HepG2 (cell line): Measurements from ENCODE around the gene LDAF1. TPM values are rescaled to one million over a fixed set of nuclear protein-coding genes. Genes with fewer than 3 reads are reported as not detected.

Experiments
- ATAC-seq: fragments of 200-7000 bp; cut with Tn5 transposase; 3 replicates; pipeline ENCODE4 v1.9.1; 2020; ENCODE audit warnings: mild to moderate bottlenecking, moderate library complexity
- BruUV-seq: library from RNA; stranded (reverse); fragments of 400-500 nt; replicated peaks from 2 replicates; lab custom pipeline; 2021; lab: Mats Ljungman, UMichigan
- CTCF ChIA-PET: fragments of 300-600 bp; formaldehyde crosslinking; extraction: SDS; loops from one replicate; lab custom pipeline; 2021; ENCODE audit warnings: low total read pairs, inconsistent platforms, low intra/inter-chr PET ratio; lab: Yijun Ruan, JAX
- POLR2A ChIA-PET: fragments of 350-600 bp; sonication (Branson Sonifier 250); formaldehyde crosslinking; loops from one replicate; lab custom pipeline; 2020; ENCODE audit warnings: antibody characterized with exemption, inconsistent platforms; lab: Yijun Ruan, JAX
- DNase-seq: peaks from one replicate; pipeline ENCODE4 v3.0.0-alpha.2; 2015; ENCODE audit warnings: low spot score
- FAIRE-seq: peaks from 3 replicates; lab custom pipeline; 2011; peaks lifted over from hg19 to GRCh38; lab: Jason Lieb, UNC
- H2AFZ ChIP-seq: one replicate; pipeline ENCODE4 v1.6.1; 2011; ENCODE audit warnings: low read length, inconsistent platforms
- H3K27ac ChIP-seq: fragments of 300-600 bp; 3 replicates; pipeline ENCODE4 v1.8.0; 2011; ENCODE audit warnings: mixed run types, mild to moderate bottlenecking, mixed read lengths, low read length, inconsistent platforms; ENCODE audit not compliant: insufficient read depth; ENCODE audit errors: extremely low read length
- H3K27me3 ChIP-seq, 2 experiments: fragments of 200-600 bp in 1 of 2; 2 replicates in 1 of 2; 3 replicates in 1 of 2; pipeline versions ENCODE4 v1.6.0 to v1.8.0; 2011; ENCODE audit warnings: low read length in 2 of 2, mild to moderate bottlenecking in 2 of 2, moderate library complexity in 2 of 2, inconsistent platforms in 1 of 2; ENCODE audit not compliant: insufficient read depth in 2 of 2, control insufficient read depth in 1 of 2
- H3K36me3 ChIP-seq, 2 experiments: fragments of 200-600 bp in 1 of 2; replicated peaks in 1 of 2; 2 replicates in 1 of 2; 3 replicates in 1 of 2; pipeline versions ENCODE4 v1.5.1 to v1.8.0; 2011; ENCODE audit warnings: low read length in 2 of 2, inconsistent platforms in 1 of 2; ENCODE audit not compliant: insufficient read depth in 2 of 2, control insufficient read depth in 1 of 2
- H3K4me1 ChIP-seq: 2 replicates; pipeline ENCODE4 v1.5.1; 2012; ENCODE audit warnings: low read length, inconsistent platforms; ENCODE audit not compliant: insufficient read depth
- H3K4me2 ChIP-seq: 2 replicates; pipeline ENCODE4 v1.6.0; 2011; ENCODE audit warnings: low read depth, low read length, inconsistent platforms
- H3K4me3 ChIP-seq, 3 experiments: fragments of 200-600 bp in 1 of 3; sonication (generic), shearing (Covaris generic) in 1 of 3; replicated peaks in 1 of 3; 2 replicates each; pipeline ENCODE4 v1.5.1; 2011 to 2016; ENCODE audit warnings: low read length in 3 of 3, inconsistent platforms in 2 of 3, low read depth in 2 of 3, mild to moderate bottlenecking in 2 of 3, control low read depth in 1 of 3, mixed read lengths in 1 of 3; ENCODE audit not compliant: insufficient read depth in 1 of 3
- H3K79me2 ChIP-seq: one replicate; pipeline ENCODE4 v1.6.1; 2011; ENCODE audit warnings: low read length, inconsistent platforms; ENCODE audit not compliant: insufficient read depth
- H3K9ac ChIP-seq: 2 replicates; pipeline ENCODE4 v1.6.0; 2011; ENCODE audit warnings: mild to moderate bottlenecking, low read depth, low read length, inconsistent platforms; ENCODE audit not compliant: insufficient read depth
- H3K9me3 ChIP-seq: 2 replicates; pipeline ENCODE4 v1.5.1; 2012; ENCODE audit warnings: mild to moderate bottlenecking, low read length
- H4K20me1 ChIP-seq: 2 replicates; pipeline ENCODE4 v1.6.0; 2011; ENCODE audit warnings: inconsistent platforms, mild to moderate bottlenecking, low read length, moderate library complexity; ENCODE audit not compliant: insufficient read depth
- CBX2 ChIP-seq, 2 experiments: fragments of 200-600 bp in 1 of 2; sonication (generic); formaldehyde crosslinking in 1 of 2; IDR thresholded peaks; 2 replicates each; pipeline versions ENCODE4 v1.7.0 to v1.8.1; 2018 to 2022; ENCODE audit warnings: low read depth in 2 of 2, low read length in 1 of 2, mild to moderate bottlenecking in 1 of 2, missing genetic modification reagents in 1 of 2
- CENPT ChIP-seq: sonication (generic); formaldehyde crosslinking; IDR thresholded peaks from 2 replicates; pipeline ENCODE4 v1.8.0; 2022; ENCODE audit warnings: low read depth, mild to moderate bottlenecking, moderate library complexity, missing genetic modification reagents
- EP300 ChIP-seq, 3 experiments: sonication (generic) in 1 of 3; formaldehyde crosslinking in 1 of 3; IDR thresholded peaks; 2 replicates each; pipeline versions ENCODE4 v1.5.1 to v1.6.1; 2011 to 2020; ENCODE audit warnings: low read depth in 2 of 3, low read length in 2 of 3, borderline replicate concordance in 1 of 3, improper control_type of control experiment in 1 of 3, mild to moderate bottlenecking in 1 of 3, missing genetic modification reagents in 1 of 3, moderate library complexity in 1 of 3
- KDM1A ChIP-seq: IDR thresholded peaks from 2 replicates; pipeline ENCODE4 v1.6.1; 2016; ENCODE audit warnings: missing compliant biosample characterization
- MLLT10 ChIP-seq: sonication (generic); formaldehyde crosslinking; IDR thresholded peaks from 2 replicates; pipeline ENCODE4 v1.4.0; 2020; ENCODE audit warnings: missing genetic modification reagents
- MTA3 ChIP-seq: sonication (generic); formaldehyde crosslinking; IDR thresholded peaks from 2 replicates; pipeline ENCODE4 v1.4.0; 2020; ENCODE audit warnings: missing genetic modification reagents
- PITX1 ChIP-seq: sonication (generic); formaldehyde crosslinking; IDR thresholded peaks from 2 replicates; pipeline ENCODE4 v1.5.1; 2020; ENCODE audit warnings: mild to moderate bottlenecking, missing genetic modification reagents
- YY1 ChIP-seq: IDR thresholded peaks from 2 replicates; pipeline ENCODE4 v1.6.1; 2011; ENCODE audit warnings: low read length, low read depth, moderate library complexity, mild to moderate bottlenecking; ENCODE audit not compliant: insufficient read depth, insufficient replicate concordance
- ZFAT ChIP-seq: sonication (generic); formaldehyde crosslinking; conservative IDR thresholded peaks from 2 replicates; pipeline ENCODE4 v1.8.1; 2023; ENCODE audit warnings: missing genetic modification reagents, inconsistent platforms
- ZFP41 ChIP-seq: sonication (generic); formaldehyde crosslinking; IDR thresholded peaks from 2 replicates; pipeline ENCODE4 v1.4.0; 2020; ENCODE audit warnings: mild to moderate bottlenecking, missing genetic modification reagents, borderline replicate concordance
- ZNF335 ChIP-seq: sonication (generic); formaldehyde crosslinking; IDR thresholded peaks from 2 replicates; pipeline ENCODE4 v1.4.0; 2020; ENCODE audit warnings: missing genetic modification reagents
- ZNF550 ChIP-seq: sonication (generic); formaldehyde crosslinking; IDR thresholded peaks from 2 replicates; pipeline ENCODE4 v1.4.0; 2020; ENCODE audit warnings: mild to moderate bottlenecking, missing genetic modification reagents, borderline replicate concordance
- WGBS: methylation state at CpG from one replicate; pipeline ENCODE4 v1.1.6; 2017; ENCODE audit warnings: low lambda C conversion rate; 5-methylcytosine and 5-hydroxymethylcytosine counted together
- in situ Hi-C: cut with HindIII; loops from 2 replicates; pipeline ENCODE4 v1.10.0; 2017; ENCODE audit warnings: low pct_unique_long_range_greater_than_20kb; ENCODE audit not compliant: extremely low pct_ligation_motif_present
- intact Hi-C: fragments of 100-400 bp; cut with micrococcal nuclease; formaldehyde crosslinking; loops from one replicate; pipeline ENCODE4 v1.10.0; 2022; ENCODE audit not compliant: unreplicated experiment
- polyA plus RNA-seq, 8 experiments: library from polyadenylated mRNA; depleted of rRNA in 3 of 8; stranded (reverse) in 7 of 8; unstranded in 1 of 8; fragments of >200 nt; fragmentation: Illumina TruSeq in 4 of 8; extraction: Trizol in 4 of 8; gene quantifications; 2 replicates each; pipeline versions ENCODE4 v1.2.1 to v1.2.3, GENCODE V29; 2011 to 2016; ENCODE audit warnings: low read depth in 4 of 8, missing spikeins in 1 of 8, mixed read lengths in 1 of 8; ENCODE audit not compliant: insufficient read depth in 1 of 8
- total RNA-seq, 5 experiments: library from RNA; depleted of rRNA; stranded (reverse); fragments of >200 nt; fragmentation: Illumina TruSeq; extraction: Trizol; gene quantifications; 2 replicates each; pipeline ENCODE4 v1.2.3, GENCODE V29; 2016; ENCODE audit warnings: low read depth in 1 of 5
- TF ChIP-seq, protein P1 (sequence below): sonication (generic); formaldehyde crosslinking; IDR thresholded peaks from 2 replicates; pipeline ENCODE4 v1.4.0; 2020; ENCODE audit warnings: missing genetic modification reagents
- TF ChIP-seq, protein P2 (sequence below): IDR thresholded peaks from 2 replicates; pipeline ENCODE4 v1.6.1; 2016; ENCODE audit warnings: low read depth, control low read depth
- TF ChIP-seq, protein P3 (sequence below): sonication (generic); formaldehyde crosslinking; IDR thresholded peaks from 2 replicates; pipeline ENCODE4 v1.5.0; 2020; ENCODE audit warnings: missing genetic modification reagents, mild to moderate bottlenecking, borderline replicate concordance

LDAF1 gene
- total and polyA plus RNA-seq, 2 of the 13 experiments (the other 11 are each of a cell fraction or from before 2014, with no cell fraction given): 6.3 to 7.5 TPM

DNA sequence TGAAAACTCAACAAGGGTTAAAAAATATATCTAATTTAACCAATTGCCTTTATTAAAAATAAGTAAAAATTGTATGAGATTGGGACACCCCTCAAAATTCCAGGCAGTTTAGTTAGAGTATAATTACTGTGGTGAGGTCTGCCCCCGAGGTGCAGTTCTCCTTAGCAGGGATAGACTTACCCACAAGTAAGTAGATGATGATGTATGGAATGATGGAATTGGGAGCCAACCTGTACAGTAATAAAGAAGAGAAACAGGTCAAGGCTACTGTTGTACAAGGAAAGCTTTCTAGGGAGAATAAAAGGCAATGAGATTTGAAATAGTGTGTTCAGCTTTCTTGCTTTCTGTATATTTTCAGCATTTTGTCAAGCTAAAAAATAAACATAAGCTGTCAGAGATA is 1.8 kb downstream of the LDAF1 start:
- TF ChIP-seq, protein P1, sequence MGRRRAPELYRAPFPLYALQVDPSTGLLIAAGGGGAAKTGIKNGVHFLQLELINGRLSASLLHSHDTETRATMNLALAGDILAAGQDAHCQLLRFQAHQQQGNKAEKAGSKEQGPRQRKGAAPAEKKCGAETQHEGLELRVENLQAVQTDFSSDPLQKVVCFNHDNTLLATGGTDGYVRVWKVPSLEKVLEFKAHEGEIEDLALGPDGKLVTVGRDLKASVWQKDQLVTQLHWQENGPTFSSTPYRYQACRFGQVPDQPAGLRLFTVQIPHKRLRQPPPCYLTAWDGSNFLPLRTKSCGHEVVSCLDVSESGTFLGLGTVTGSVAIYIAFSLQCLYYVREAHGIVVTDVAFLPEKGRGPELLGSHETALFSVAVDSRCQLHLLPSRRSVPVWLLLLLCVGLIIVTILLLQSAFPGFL (CRISPR knock-in tag): no peak
- no peak for TF ChIP-seq MTA3
- no peak for TF ChIP-seq CBX2 (IDR thresholded peaks at IDR 0.05; ENCODE audit: low read depth, low read length)
- no peak for TF ChIP-seq CBX2 (CRISPR knock-in tag; IDR thresholded peaks at IDR 0.05; ENCODE audit: low read depth)
- TF ChIP-seq ZNF550: no peak
- TF ChIP-seq KDM1A (CRISPR knock-in tag): no peak
- TF ChIP-seq, protein P2, sequence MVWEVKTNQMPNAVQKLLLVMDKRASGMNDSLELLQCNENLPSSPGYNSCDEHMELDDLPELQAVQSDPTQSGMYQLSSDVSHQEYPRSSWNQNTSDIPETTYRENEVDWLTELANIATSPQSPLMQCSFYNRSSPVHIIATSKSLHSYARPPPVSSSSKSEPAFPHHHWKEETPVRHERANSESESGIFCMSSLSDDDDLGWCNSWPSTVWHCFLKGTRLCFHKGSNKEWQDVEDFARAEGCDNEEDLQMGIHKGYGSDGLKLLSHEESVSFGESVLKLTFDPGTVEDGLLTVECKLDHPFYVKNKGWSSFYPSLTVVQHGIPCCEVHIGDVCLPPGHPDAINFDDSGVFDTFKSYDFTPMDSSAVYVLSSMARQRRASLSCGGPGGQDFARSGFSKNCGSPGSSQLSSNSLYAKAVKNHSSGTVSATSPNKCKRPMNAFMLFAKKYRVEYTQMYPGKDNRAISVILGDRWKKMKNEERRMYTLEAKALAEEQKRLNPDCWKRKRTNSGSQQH (CRISPR knock-in tag): no peak
- no peak for TF ChIP-seq ZNF335 (CRISPR knock-in tag)
- TF ChIP-seq CENPT (CRISPR knock-in tag): no peak
- no peak for TF ChIP-seq ZFP41 (CRISPR knock-in tag)
- no peak for TF ChIP-seq PITX1 (CRISPR knock-in tag)
- TF ChIP-seq YY1: no peak
- no peak for TF ChIP-seq EP300 (IDR thresholded peaks at IDR 0.05; ENCODE audit: low read depth in 2 of 2, low read length in 2 of 2)
- TF ChIP-seq EP300 (CRISPR knock-in tag; IDR thresholded peaks at IDR 0.05; ENCODE audit: borderline replicate concordance): no peak
- TF ChIP-seq, protein P3, sequence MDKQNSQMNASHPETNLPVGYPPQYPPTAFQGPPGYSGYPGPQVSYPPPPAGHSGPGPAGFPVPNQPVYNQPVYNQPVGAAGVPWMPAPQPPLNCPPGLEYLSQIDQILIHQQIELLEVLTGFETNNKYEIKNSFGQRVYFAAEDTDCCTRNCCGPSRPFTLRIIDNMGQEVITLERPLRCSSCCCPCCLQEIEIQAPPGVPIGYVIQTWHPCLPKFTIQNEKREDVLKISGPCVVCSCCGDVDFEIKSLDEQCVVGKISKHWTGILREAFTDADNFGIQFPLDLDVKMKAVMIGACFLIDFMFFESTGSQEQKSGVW (CRISPR knock-in tag): no peak
- no peak for TF ChIP-seq MLLT10 (CRISPR knock-in tag)
- no peak for TF ChIP-seq ZFAT (CRISPR knock-in tag)
- ATAC-seq: no peak
- no peaks in the 10 kb centered on the region for H3K9me3 ChIP-seq
- 49% methylated on average over 1 of the region's 1 CpG for WGBS
- H4K20me1 ChIP-seq: no peaks in the 10 kb centered on the region
- no peaks in the 10 kb centered on the region for H3K79me2 ChIP-seq
- no peak for FAIRE-seq
- DNase-seq: no peak
- H3K36me3 ChIP-seq: no peaks in the 10 kb centered on the region
- ChIA-PET CTCF (interaction anchor here (1.4 kb wide), 1 partner anchor 140 kb away, joined by 3 read pairs; no protein-coding TSS in a partner anchor), POLR2A (interaction anchor here (1.0 to 1.4 kb wide), 2 partner anchors 102 to 141 kb away, joined by 3 to 5 read pairs; no protein-coding TSS in a partner anchor)
- H3K4me2 ChIP-seq: no peak overlapping the region
- no TSS peak for BruUV-seq
- H3K27me3 ChIP-seq: peaks cover 2 to 18% of the 10 kb centered on the region in 2 experiments; a peak in 2 of 5 replicates
- H3K4me1 ChIP-seq: peaks cover 33% of the 10 kb centered on the region
- no peak overlapping the region for H3K27ac ChIP-seq
- no peak overlapping the region for H2AFZ ChIP-seq
- H3K4me3 ChIP-seq: no peak overlapping the region
- in situ Hi-C loops (loop anchor here (25.0 kb wide), 1 partner anchor 1177 kb away; no protein-coding TSS in a partner anchor), intact Hi-C loops (no loop called here)
- H3K9ac ChIP-seq: no peak overlapping the region
